K562 (cell line): ENCODE data around the gene AQP2. TPM values are rescaled to one million over a fixed set of nuclear protein-coding genes. Genes with fewer than 3 reads are reported as not detected.

Experiments used
- ATAC-seq: fragments of 200-7000 bp; cut with Tn5 transposase; 3 replicates; pipeline ENCODE4 v1.9.1; 2020; ENCODE audit warnings: moderate library complexity
- BruUV-seq: library from RNA; stranded (reverse); fragments of 400-500 nt; replicated peaks from 2 replicates; lab custom pipeline; 2021; lab: Mats Ljungman, UMichigan
- CTCF ChIA-PET: fragments of 300-600 bp; formaldehyde crosslinking; extraction: SDS; loops from one replicate; lab custom pipeline; 2021; ENCODE audit warnings: low intra/inter-chr PET ratio; lab: Yijun Ruan, JAX
- POLR2A ChIA-PET: fragments of 300-600, 350-650 bp; sonication (Branson Sonifier 250); formaldehyde crosslinking; extraction: SDS; loops from one replicate; lab custom pipeline; 2021; ENCODE audit warnings: antibody characterized with exemption, inconsistent platforms; lab: Yijun Ruan, JAX
- DNase-seq, 4 experiments: peaks; one replicate each; pipeline versions ENCODE4 v3.0.0 to v3.0.0-alpha.2; 2011 to 2018; ENCODE audit warnings: low spot score in 3 of 4, mixed read lengths in 3 of 4; ENCODE audit errors: extremely low read depth in 1 of 4
- FAIRE-seq: peaks from 2 replicates; lab custom pipeline; 2011; peaks lifted over from hg19 to GRCh38; lab: Jason Lieb, UNC
- H2AFZ ChIP-seq: 2 replicates; pipeline ENCODE4 v1.6.0; 2011; ENCODE audit warnings: low read depth, low read length, control low read depth, inconsistent platforms
- H3K27ac ChIP-seq: fragments of 200-600 bp; 3 replicates; pipeline ENCODE4 v1.8.0; 2011; ENCODE audit warnings: low read depth, mild to moderate bottlenecking, control low read depth, inconsistent platforms, low read length, moderate library complexity, mixed read lengths; ENCODE audit errors: extremely low read depth
- H3K27me3 ChIP-seq, 2 experiments: fragments of 300-600 bp in 1 of 2; 2 replicates in 1 of 2; 3 replicates in 1 of 2; pipeline versions ENCODE4 v1.6.0 to v1.8.0; 2011; ENCODE audit warnings: inconsistent platforms in 2 of 2, low read length in 2 of 2, mild to moderate bottlenecking in 1 of 2, mixed read lengths in 1 of 2, moderate library complexity in 1 of 2; ENCODE audit not compliant: control insufficient read depth in 2 of 2, insufficient read depth in 2 of 2
- H3K36me3 ChIP-seq: fragments of 300-600 bp; 3 replicates; pipeline ENCODE4 v1.8.0; 2011; ENCODE audit warnings: mild to moderate bottlenecking, low read length, inconsistent platforms; ENCODE audit not compliant: control insufficient read depth, insufficient read depth
- H3K4me1 ChIP-seq, 2 experiments: fragments of 200-600 bp in 1 of 2; replicated peaks in 1 of 2; 2 replicates in 1 of 2; 3 replicates in 1 of 2; pipeline versions ENCODE4 v1.5.1 to v1.8.0; 2011; ENCODE audit warnings: inconsistent platforms in 2 of 2, low read length in 2 of 2, mild to moderate bottlenecking in 1 of 2, mixed read lengths in 1 of 2, moderate library complexity in 1 of 2; ENCODE audit not compliant: control insufficient read depth in 2 of 2, insufficient read depth in 2 of 2
- H3K4me2 ChIP-seq: 2 replicates; pipeline ENCODE4 v1.6.1; 2011; ENCODE audit warnings: low read length, control low read depth, inconsistent platforms, mixed read lengths; ENCODE audit not compliant: insufficient read depth
- H3K4me3 ChIP-seq: fragments of 200-600 bp; sonication (generic), shearing (Covaris generic); 2 replicates; pipeline ENCODE4 v1.5.1; 2016; ENCODE audit warnings: control low read depth, inconsistent platforms
- H3K79me2 ChIP-seq: fragments of 200-600 bp; 3 replicates; pipeline ENCODE4 v1.8.0; 2011; ENCODE audit warnings: low read length, inconsistent platforms; ENCODE audit not compliant: control insufficient read depth, insufficient read depth
- H3K9ac ChIP-seq, 2 experiments: 2 replicates each; pipeline versions ENCODE4 v1.6.0 to v1.6.1; 2011; ENCODE audit warnings: low read depth in 2 of 2, low read length in 2 of 2, control low read depth in 1 of 2, inconsistent platforms in 1 of 2, mild to moderate bottlenecking in 1 of 2, mixed read lengths in 1 of 2; ENCODE audit not compliant: insufficient read depth in 1 of 2
- H3K9me1 ChIP-seq: one replicate; pipeline ENCODE4 v1.6.0; 2011; ENCODE audit warnings: inconsistent platforms, mild to moderate bottlenecking, low read length, moderate library complexity; ENCODE audit not compliant: control insufficient read depth, insufficient read depth
- H3K9me3 ChIP-seq: replicated peaks from 2 replicates; pipeline ENCODE4 v1.5.1; 2011; ENCODE audit warnings: low read depth, low read length, inconsistent platforms; ENCODE audit not compliant: control insufficient read depth, insufficient read depth
- H4K20me1 ChIP-seq: replicated peaks from 2 replicates; pipeline ENCODE4 v1.6.1; 2011; ENCODE audit warnings: low read length, inconsistent platforms, mixed read lengths; ENCODE audit not compliant: control insufficient read depth, insufficient read depth
- ARID3B ChIP-seq: fragments of 250-450 bp; sonication (Bioruptor Pico); IDR thresholded peaks from 2 replicates; pipeline ENCODE4 v1.4.0; 2020; ENCODE audit warnings: borderline replicate concordance
- CBX2 ChIP-seq: fragments of 200-600 bp; sonication (generic); IDR thresholded peaks from one replicate; pipeline ENCODE4 v1.6.1; 2012; ENCODE audit warnings: mild to moderate bottlenecking, low read length, inconsistent platforms; ENCODE audit not compliant: insufficient read depth, poor library complexity, severe bottlenecking
- CHD4 ChIP-seq: fragments of 200-600 bp; sonication (generic); IDR thresholded peaks from 3 replicates; pipeline ENCODE4 v1.6.1; 2012; ENCODE audit warnings: low read depth, mild to moderate bottlenecking, mixed read lengths, low read length, inconsistent platforms; ENCODE audit not compliant: insufficient read depth, insufficient replicate concordance, poor library complexity, severe bottlenecking
- CTBP1 ChIP-seq: fragments of 450-650 bp; IDR thresholded peaks from 2 replicates; pipeline ENCODE4 v1.6.1; 2016; ENCODE audit warnings: borderline replicate concordance
- GABPA ChIP-seq: fragments of 200-800 bp; sonication (Bioruptor generic); conservative IDR thresholded peaks from 2 replicates; pipeline ENCODE4 v1.6.1; 2016; ENCODE audit warnings: low read depth, missing genetic modification characterization, missing compliant biosample characterization
- HDAC1 ChIP-seq, 2 experiments: fragments of 450-650 bp; IDR thresholded peaks; 2 replicates each; pipeline ENCODE4 v1.6.1; 2016 to 2017; ENCODE audit warnings: inconsistent platforms in 1 of 2, mild to moderate bottlenecking in 1 of 2, moderate library complexity in 1 of 2
- MYC ChIP-seq, 2 experiments: fragments of 250-450 bp in 1 of 2; sonication (Bioruptor Pico) in 1 of 2; IDR thresholded peaks; 2 replicates each; pipeline versions ENCODE4 v1.5.1 to v1.6.1; 2012 to 2021; ENCODE audit warnings: low read depth in 2 of 2, borderline replicate concordance in 1 of 2, improper control_type of control experiment in 1 of 2, low read length in 1 of 2, mild to moderate bottlenecking in 1 of 2, moderate library complexity in 1 of 2
- NCOA4 ChIP-seq: fragments of 450-650 bp; IDR thresholded peaks from 2 replicates; pipeline ENCODE4 v1.6.1; 2018; ENCODE audit warnings: mild to moderate bottlenecking; ENCODE audit not compliant: partially characterized antibody
- NFXL1 ChIP-seq: fragments of 450-650 bp; formaldehyde crosslinking; IDR thresholded peaks from 2 replicates; pipeline ENCODE4 v1.4.0; 2021; ENCODE audit warnings: mild to moderate bottlenecking
- PPARD ChIP-seq: fragments of 250-450 bp; sonication (Bioruptor Pico); IDR thresholded peaks from 2 replicates; pipeline ENCODE4 v1.8.0; 2022; ENCODE audit warnings: inconsistent platforms, mild to moderate bottlenecking, moderate library complexity
- TCF7 ChIP-seq: sonication (generic); IDR thresholded peaks from 2 replicates; pipeline ENCODE4 v1.6.1; 2016; ENCODE audit warnings: antibody characterized with exemption, borderline replicate concordance
- WGBS: fragments of 100-300 bp; shearing (Covaris generic); methylation state at CpG from one replicate; pipeline ENCODE4 v1.1.6; 2016; ENCODE audit warnings: low coverage, mixed read lengths; ENCODE audit not compliant: insufficient coverage; ENCODE audit errors: missing lambda C conversion rate; 5-methylcytosine and 5-hydroxymethylcytosine counted together
- in situ Hi-C: fragments of 300-500 bp; cut with MboI; formaldehyde crosslinking; loops from 4 replicates; pipeline ENCODE4 v1.15.0; 2018; ENCODE audit warnings: inconsistent platforms, mixed read lengths
- intact Hi-C: fragments of 100-400 bp; cut with micrococcal nuclease; formaldehyde crosslinking; loops from 2 replicates; pipeline ENCODE4 v1.14.2; 2022
- polyA plus RNA-seq, 8 experiments: library from polyadenylated mRNA; depleted of rRNA in 4 of 8; stranded (reverse) in 5 of 8; unstranded in 3 of 8; fragments of >200 nt; fragmentation: Nextera tagmentation in 2 of 8; fragmentation: Illumina TruSeq in 1 of 8; extraction: Ambion mirVana in 2 of 8; extraction: Trizol in 1 of 8; gene quantifications; 2 replicates each; pipeline versions ENCODE4 v1.2.1 to v1.2.3, GENCODE V29; 2011 to 2014; ENCODE audit warnings: inconsistent platforms in 1 of 8, missing spikeins in 1 of 8
- total RNA-seq, 7 experiments: library from RNA; depleted of rRNA in 6 of 7; stranded (reverse); fragments of >200 nt in 6 of 7; fragmentation: Illumina TruSeq in 2 of 7; extraction: Trizol in 2 of 7; gene quantifications; 2 replicates each; pipeline versions ENCODE4 v1.2.1 to v1.2.3, GENCODE V29; 2011 to 2021; ENCODE audit warnings: low replicate concordance in 1 of 7
- TF ChIP-seq, protein P1 (sequence below): fragments of 450-650 bp; conservative IDR thresholded peaks from 2 replicates; pipeline ENCODE4 v1.6.1; 2016; ENCODE audit warnings: missing genetic modification characterization, low read depth, mild to moderate bottlenecking, missing compliant biosample characterization, moderate library complexity

The AQP2 gene
- total and polyA plus RNA-seq, 9 of the 15 experiments (the other 6 are each of a cell fraction or from before 2014, with no cell fraction given) = not detected

- WGBS = 8% methylated on average over 6 of the region's 7 CpGs
- H3K9me3 ChIP-seq = no peaks in the 10 kb centered on the region
- H3K36me3 ChIP-seq = no peaks in the 10 kb centered on the region
- DNase-seq (no peak), FAIRE-seq (no peak), ATAC-seq (no peak)
- BruUV-seq = no TSS peak
- H3K9me1 ChIP-seq = no peaks in the 10 kb centered on the region
- peaks cover 6 to 21% of the 10 kb centered on the region in 2 experiments; a peak in 2 of 5 replicates for H3K27me3 ChIP-seq
- ChIA-PET POLR2A (interaction anchor here (0.9 to 1.1 kb wide), 3 partner anchors 9 to 16 kb away, joined by 3 to 4 read pairs (median 3); no protein-coding TSS in a partner anchor), CTCF (no interaction called here)
- H3K4me1 ChIP-seq = no peaks in the 10 kb centered on the region; a peak in 1 of 5 replicates
- H2AFZ ChIP-seq = no peak overlapping the region; the same call in 1 of the 2 replicates
- H3K4me3 ChIP-seq = no peak overlapping the region
- no peak overlapping the region for H3K9ac ChIP-seq
- H3K4me2 ChIP-seq = no peak overlapping the region
- TF ChIP-seq ARID3B (no peak), MYC (IDR thresholded peaks at IDR 0.05; ENCODE audit: low read depth, low read length) (no peak), MYC (CRISPR knock-in tag; IDR thresholded peaks at IDR 0.05; ENCODE audit: borderline replicate concordance, low read depth) (no peak), NCOA4 (no peak), GABPA (tag) (no peak), PPARD (no peak), CBX2 (no peak), CHD4 (no peak), NFXL1 (CRISPR knock-in tag) (no peak), HDAC1 (IDR thresholded peaks at IDR 0.05) (no peak), CTBP1 (no peak), TCF7 (no peak)
- TF ChIP-seq, protein P1, sequence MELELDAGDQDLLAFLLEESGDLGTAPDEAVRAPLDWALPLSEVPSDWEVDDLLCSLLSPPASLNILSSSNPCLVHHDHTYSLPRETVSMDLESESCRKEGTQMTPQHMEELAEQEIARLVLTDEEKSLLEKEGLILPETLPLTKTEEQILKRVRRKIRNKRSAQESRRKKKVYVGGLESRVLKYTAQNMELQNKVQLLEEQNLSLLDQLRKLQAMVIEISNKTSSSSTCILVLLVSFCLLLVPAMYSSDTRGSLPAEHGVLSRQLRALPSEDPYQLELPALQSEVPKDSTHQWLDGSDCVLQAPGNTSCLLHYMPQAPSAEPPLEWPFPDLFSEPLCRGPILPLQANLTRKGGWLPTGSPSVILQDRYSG (tag) = no peak
- in situ Hi-C loops (no loop called here), intact Hi-C loops (no loop called here)
- no peaks in the 10 kb centered on the region for H3K79me2 ChIP-seq
- no peaks in the 10 kb centered on the region for H4K20me1 ChIP-seq
- no peak overlapping the region for H3K27ac ChIP-seq
Observed at GRCh38 chr12:49929581-49929980, 21.0 kb upstream of the AQP2 start.
